22Rv1 (cell line): ENCODE results near the gene SSH2.

ENCODE experiments used
- CTCF ChIP-seq: fragments of 450-650 bp; IDR thresholded peaks from 2 replicates; pipeline ENCODE4 v1.5.1; 2017; ENCODE audit warnings: mild to moderate bottlenecking
- ZFX ChIP-seq: fragments of 450-650 bp; IDR thresholded peaks from 2 replicates; pipeline ENCODE4 v1.6.1; 2017; ENCODE audit warnings: antibody characterized with exemption, borderline replicate concordance

GRCh38 chr17:29973005-29973404, 43.0 kb upstream of the SSH2 start:
- no peak for TF ChIP-seq CTCF
- no peak for TF ChIP-seq ZFX
